Heart left ventricle (tissue), 13 donors: Measurements from ENCODE around the gene SCD.

Experiments used
- POLR2A ChIP-seq, 2 donors: fragments of 450-650 bp; IDR thresholded peaks; one replicate each; pipeline ENCODE4 v1.6.1; 2017; ENCODE audit warnings: antibody characterized with exemption in 2 of 2, mild to moderate bottlenecking in 2 of 2, moderate library complexity in 2 of 2
- TF ChIP-seq, protein P1 (sequence below), 12 donors: fragments of 200-600 bp; sonication (generic) in 4 of 12; IDR thresholded peaks; one replicate each; pipeline versions ENCODE4 v1.5.0 to v1.8.0; 2018 to 2022; ENCODE audit warnings: antibody characterized with exemption in 12 of 12, mild to moderate bottlenecking in 5 of 12
- donor health status: ischemic (EF 13 %, LVEDD 7.1; RV severe dilation, severe dysfunction).
- donor health status: DM: no; HTN: yes; CAD: no.
- donor health status: DM: no; HTN: no; CAD: no.
- donor health status: ischemic (EF 25% LVEDD 6.9; RV normal size, moderate dysfunction).
- donor health status: ischemic (EF 25% LVEDD 5.7; RV mildly dilated, moderate dysfunction).
- donor health status: ischemic (EF 35%, LVEDD 5.7; RV mildly dilated, moderate dysfunction).
- donor health status: nonischemic (EF 11% LVEDD 7.7; RV severe dilation, severe dysfunction).
- donor health status: DM: yes; HTN: yes; CAD: no.
- donor health status: PGD.
- donor health status: ischemic (EF 29% LVEDD 5.4; RV normal size, mild dysfunction).
- donor health status: nonischemic (EF 23%, LVEDD 6.1; RV moderate dilation, normal function).

DNA sequence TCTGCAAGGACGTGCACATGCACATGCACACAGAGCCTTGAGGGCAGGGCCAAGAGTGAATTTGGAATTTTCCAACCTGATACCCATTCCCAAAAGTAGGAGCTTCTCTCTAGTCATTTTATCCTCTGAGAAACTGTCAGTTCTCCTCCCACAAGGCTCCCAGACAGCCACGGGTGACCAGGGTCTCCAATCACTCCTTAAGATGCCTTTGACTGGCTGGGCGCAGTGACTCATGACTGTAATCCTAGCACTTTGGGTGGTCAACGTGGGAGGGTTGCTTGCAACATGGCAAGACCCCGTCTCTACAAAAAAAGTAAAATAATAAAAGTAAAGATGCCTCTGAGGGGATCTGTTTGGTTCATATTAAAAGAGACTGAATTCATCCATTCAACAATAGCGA, 13.2 kb downstream of the SCD start:
- TF ChIP-seq, protein P1, sequence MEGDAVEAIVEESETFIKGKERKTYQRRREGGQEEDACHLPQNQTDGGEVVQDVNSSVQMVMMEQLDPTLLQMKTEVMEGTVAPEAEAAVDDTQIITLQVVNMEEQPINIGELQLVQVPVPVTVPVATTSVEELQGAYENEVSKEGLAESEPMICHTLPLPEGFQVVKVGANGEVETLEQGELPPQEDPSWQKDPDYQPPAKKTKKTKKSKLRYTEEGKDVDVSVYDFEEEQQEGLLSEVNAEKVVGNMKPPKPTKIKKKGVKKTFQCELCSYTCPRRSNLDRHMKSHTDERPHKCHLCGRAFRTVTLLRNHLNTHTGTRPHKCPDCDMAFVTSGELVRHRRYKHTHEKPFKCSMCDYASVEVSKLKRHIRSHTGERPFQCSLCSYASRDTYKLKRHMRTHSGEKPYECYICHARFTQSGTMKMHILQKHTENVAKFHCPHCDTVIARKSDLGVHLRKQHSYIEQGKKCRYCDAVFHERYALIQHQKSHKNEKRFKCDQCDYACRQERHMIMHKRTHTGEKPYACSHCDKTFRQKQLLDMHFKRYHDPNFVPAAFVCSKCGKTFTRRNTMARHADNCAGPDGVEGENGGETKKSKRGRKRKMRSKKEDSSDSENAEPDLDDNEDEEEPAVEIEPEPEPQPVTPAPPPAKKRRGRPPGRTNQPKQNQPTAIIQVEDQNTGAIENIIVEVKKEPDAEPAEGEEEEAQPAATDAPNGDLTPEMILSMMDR (IDR thresholded peaks at IDR 0.05): no peak
- no peak for TF ChIP-seq POLR2A (IDR thresholded peaks at IDR 0.05)
